RWPE2 (cell line): ENCODE data around the gene SRSF3.
"Not testable (repeated sequence)": the region's sequence is repeated elsewhere in the genome, so short reads cannot be mapped to it uniquely, and the experiment has no call there.

ENCODE experiments used
- ATAC-seq: fragments of 200-7000 bp; cut with Tn5 transposase; 3 replicates; pipeline ENCODE4 v1.9.1; 2021; ENCODE audit warnings: low read depth
- DNase-seq: peaks from one replicate; pipeline ENCODE4 v3.0.0-alpha.2; 2020; ENCODE audit warnings: low spot score
- H3K27ac ChIP-seq: fragments of 450-650 bp; 2 replicates; pipeline ENCODE4 v1.5.1; 2017; ENCODE audit warnings: mild to moderate bottlenecking; ENCODE audit not compliant: poor library complexity, severe bottlenecking
- H3K27me3 ChIP-seq: fragments of 250-450 bp; sonication (Bioruptor Pico); 2 replicates; pipeline ENCODE4 v1.5.1; 2021; ENCODE audit warnings: mild to moderate bottlenecking, moderate library complexity; ENCODE audit not compliant: insufficient read depth, poor library complexity, severe bottlenecking
- H3K36me3 ChIP-seq: fragments of 250-450 bp; sonication (Bioruptor Pico); 2 replicates; pipeline ENCODE4 v1.5.1; 2020; ENCODE audit warnings: low read depth, mild to moderate bottlenecking, moderate library complexity
- H3K4me1 ChIP-seq: fragments of 250-450 bp; sonication (Bioruptor Pico); 2 replicates; pipeline ENCODE4 v1.5.1; 2021; ENCODE audit warnings: mild to moderate bottlenecking, moderate library complexity; ENCODE audit not compliant: insufficient read depth, poor library complexity, severe bottlenecking
- H3K4me3 ChIP-seq: fragments of 250-450 bp; sonication (Bioruptor Pico); 2 replicates; pipeline ENCODE4 v1.5.1; 2021; ENCODE audit warnings: mild to moderate bottlenecking, moderate library complexity; ENCODE audit not compliant: severe bottlenecking
- H3K9me3 ChIP-seq: fragments of 250-450 bp; sonication (Bioruptor Pico); 2 replicates; pipeline ENCODE4 v1.5.1; 2021; ENCODE audit warnings: mild to moderate bottlenecking, moderate library complexity; ENCODE audit not compliant: severe bottlenecking
- CTCF ChIP-seq: fragments of 450-650 bp; IDR thresholded peaks from one replicate; pipeline ENCODE4 v1.5.1; 2017; ENCODE audit warnings: mild to moderate bottlenecking, moderate library complexity; ENCODE audit not compliant: poor library complexity, severe bottlenecking

Gene SRSF3

GRCh38 chr6:36570264-36570663, 23.9 kb upstream of the SRSF3 start:
- ATAC-seq: no peak
- DNase-seq: no peak

DNA sequence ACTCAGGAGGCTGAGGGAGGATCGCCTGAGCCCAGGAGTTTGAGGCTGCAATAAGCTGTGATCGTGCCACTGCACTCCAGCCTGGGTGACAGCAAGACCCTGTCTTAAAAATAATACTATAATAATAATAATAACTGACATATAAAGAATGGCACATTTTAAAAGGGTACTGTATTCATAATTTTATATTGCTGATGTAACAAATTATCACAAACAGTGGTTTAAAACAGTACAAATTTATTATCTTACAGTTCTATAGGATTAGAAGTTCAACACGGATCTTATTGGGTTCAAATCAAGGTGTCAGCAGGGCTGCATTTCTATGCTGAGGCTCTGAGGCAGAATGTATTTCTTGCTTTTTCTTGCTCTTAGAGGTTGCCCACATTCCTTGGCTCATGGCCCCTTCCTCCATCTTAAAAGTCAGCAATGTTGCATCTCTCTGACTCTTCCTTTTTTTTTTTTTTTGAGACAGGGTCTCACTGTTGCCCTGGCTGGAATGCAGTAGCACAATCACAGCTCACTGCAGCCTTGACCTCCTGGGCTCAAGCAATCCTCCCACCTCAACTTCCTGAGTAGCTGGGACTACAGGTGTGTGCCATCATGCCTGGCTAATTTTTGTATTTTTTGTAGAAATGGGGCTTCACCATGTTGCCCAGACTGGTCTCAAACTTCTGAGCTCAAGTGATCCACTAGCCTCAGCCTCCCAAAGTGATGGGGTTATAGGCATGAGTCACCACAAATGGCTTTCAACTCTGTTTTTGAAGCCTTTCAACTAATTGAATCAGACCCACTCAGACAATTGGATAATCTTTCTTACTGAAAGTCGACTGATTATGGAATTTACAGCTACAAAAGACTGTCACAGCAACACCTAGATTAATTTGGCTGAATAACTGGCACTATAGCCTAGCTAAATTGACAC, 22.8 kb upstream of the SRSF3 start:
- H3K27me3 ChIP-seq: no peaks in the 10 kb centered on the region
- ATAC-seq (no peak), DNase-seq (no peak)
- H3K27ac ChIP-seq: no peak overlapping the region
- H3K9me3 ChIP-seq: no peaks in the 10 kb centered on the region
- H3K36me3 ChIP-seq: no peaks in the 10 kb centered on the region
- no peaks in the 10 kb centered on the region for H3K4me1 ChIP-seq
- TF ChIP-seq CTCF: no peak
- H3K4me3 ChIP-seq: no peak overlapping the region

More at GRCh38 chr6:36570264-36570663, 23.9 kb upstream of the SRSF3 start:
- no peak for TF ChIP-seq CTCF
- Histone ChIP-seq H3K36me3 (no peaks in the 10 kb centered on the region), H3K27me3 (no peaks in the 10 kb centered on the region), H3K4me3 (no peak overlapping the region), H3K27ac (no peak overlapping the region), H3K9me3 (no peaks in the 10 kb centered on the region), H3K4me1 (no peaks in the 10 kb centered on the region)

DNA sequence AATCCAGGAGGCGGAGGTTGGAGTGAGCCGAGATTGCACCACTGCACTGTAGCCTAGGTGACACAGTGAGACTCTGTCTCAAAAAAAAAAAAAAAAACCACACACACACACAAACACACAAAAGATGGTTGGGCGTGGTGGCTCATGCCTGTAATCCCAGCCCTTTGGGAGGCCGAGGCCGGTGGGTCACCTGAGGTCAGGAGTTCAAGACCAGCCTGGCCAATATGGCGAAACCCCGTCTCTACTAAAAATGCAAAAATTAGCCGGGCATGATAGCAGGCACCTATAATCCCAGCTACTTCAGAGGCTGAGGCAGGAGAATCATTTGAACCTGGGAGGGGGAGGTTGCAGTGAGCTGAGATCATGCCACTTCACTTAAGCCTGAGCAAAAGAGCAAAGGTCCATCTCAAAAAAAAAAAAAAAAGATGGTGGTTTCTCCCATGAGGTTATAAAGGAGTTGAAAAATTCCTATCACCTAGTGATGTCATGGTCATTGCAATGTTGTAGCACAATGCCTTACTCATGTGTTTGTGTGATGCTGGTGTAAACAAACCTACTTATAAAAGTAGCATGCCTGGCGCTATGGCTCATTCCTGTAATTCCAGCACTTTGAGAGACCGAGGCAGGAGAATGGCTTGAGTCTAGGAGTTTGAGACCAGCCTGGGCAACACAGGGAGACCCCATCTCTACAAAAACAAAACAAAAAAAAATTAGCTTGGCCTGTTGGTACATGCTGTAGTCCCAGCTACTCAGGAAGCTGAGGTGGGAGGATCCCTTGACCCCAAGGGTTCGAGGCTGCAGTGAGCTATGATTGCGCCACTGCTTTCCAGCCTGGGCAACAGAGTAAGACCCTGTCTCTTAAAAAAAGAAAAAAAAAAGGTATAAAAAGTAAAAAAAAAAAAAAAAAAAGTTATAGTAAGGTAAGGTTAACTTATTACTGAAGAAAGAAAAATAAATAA, 21.5 kb upstream of the SRSF3 start:
- ATAC-seq, DNase-seq: not testable (repeated sequence)

GRCh38 chr6:36574679-36575078, 19.5 kb upstream of the SRSF3 start:
- Histone ChIP-seq H3K9me3 (no peaks in the 10 kb centered on the region), H3K4me1 (peaks cover 17% of the 10 kb centered on the region), H3K36me3 (no peaks in the 10 kb centered on the region), H3K27me3 (no peaks in the 10 kb centered on the region), H3K27ac (no peak overlapping the region), H3K4me3 (no peak overlapping the region)
- ATAC-seq (no peak), DNase-seq (no peak)
- TF ChIP-seq CTCF: no peak

More for the DNA sequence above, 21.5 kb upstream of the SRSF3 start:
- not testable (repeated sequence) for H3K9me3 ChIP-seq, H3K36me3 ChIP-seq, H3K27ac ChIP-seq, H3K27me3 ChIP-seq, H3K4me3 ChIP-seq, H3K4me1 ChIP-seq

DNA sequence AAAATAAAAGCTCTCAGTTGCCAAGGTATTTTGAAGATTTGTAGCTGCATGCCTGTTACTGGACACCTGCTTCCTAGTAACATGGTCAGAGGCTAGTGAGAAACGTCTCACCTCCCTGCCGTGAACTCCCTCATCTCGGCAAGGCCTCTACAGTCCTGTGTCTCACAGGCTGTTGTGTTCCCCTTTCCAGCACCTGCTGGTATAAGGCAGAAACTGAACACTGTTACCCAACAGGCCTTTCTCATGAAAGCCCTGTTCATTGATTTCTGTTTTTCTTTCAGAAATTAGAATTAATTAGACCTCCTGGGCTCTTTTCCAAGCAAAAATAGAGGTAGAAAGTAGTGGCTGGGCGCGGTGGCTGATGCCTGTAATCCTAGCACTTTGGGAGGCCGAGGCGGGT, 17.6 kb upstream of the SRSF3 start:
- H3K9me3 ChIP-seq: no peaks in the 10 kb centered on the region
- DNase-seq: no peak
- H3K36me3 ChIP-seq: no peaks in the 10 kb centered on the region
- peaks cover 17% of the 10 kb centered on the region for H3K4me1 ChIP-seq
- H3K27ac ChIP-seq: peak overlapping the region; percentile 53
- no peak overlapping the region for H3K4me3 ChIP-seq
- TF ChIP-seq CTCF: no peak
- H3K27me3 ChIP-seq: no peaks in the 10 kb centered on the region
- ATAC-seq: no peak
